BLaER1 treated with 17β-estradiol and CSF1 and Interleukin-3, amounts not matched to agents 10 nM and 100 nM (cell line): ENCODE data around the gene PADI3.

Source experiments
- H3K27ac ChIP-seq, 11 experiments: shearing (Covaris generic); formaldehyde crosslinking; 2 replicates each; pipeline ENCODE4 v1.8.1; 2022
- H3K27me3 ChIP-seq, 11 experiments: shearing (Covaris generic); formaldehyde crosslinking; 2 replicates each; pipeline ENCODE4 v1.8.1; 2022
- H3K36me3 ChIP-seq, 11 experiments: shearing (Covaris generic); formaldehyde crosslinking; 2 replicates each; pipeline ENCODE4 v1.8.1; 2022
- H3K4me1 ChIP-seq, 10 experiments: shearing (Covaris generic); formaldehyde crosslinking; 2 replicates each; pipeline ENCODE4 v1.8.1; 2022
- H3K4me2 ChIP-seq, 11 experiments: shearing (Covaris generic); formaldehyde crosslinking; 2 replicates each; pipeline ENCODE4 v1.8.1; 2022
- H3K4me3 ChIP-seq, 10 experiments: shearing (Covaris generic); formaldehyde crosslinking; 2 replicates each; pipeline ENCODE4 v1.8.1; 2022
- H3K9ac ChIP-seq, 11 experiments: shearing (Covaris generic); formaldehyde crosslinking; 2 replicates each; pipeline ENCODE4 v1.8.1; 2022
- H3K9me3 ChIP-seq, 11 experiments: shearing (Covaris generic); formaldehyde crosslinking; replicated peaks in 1 of 11; 2 replicates each; pipeline ENCODE4 v1.8.1; 2022
- H4K20me1 ChIP-seq, 11 experiments: shearing (Covaris generic); formaldehyde crosslinking; 2 replicates each; pipeline ENCODE4 v1.8.1; 2022
- Cebpa-rat ChIP-seq, 11 experiments: shearing (Covaris generic); IDR thresholded peaks; 2 replicates each; pipeline ENCODE4 v1.8.1; 2022

Gene PADI3

DNA sequence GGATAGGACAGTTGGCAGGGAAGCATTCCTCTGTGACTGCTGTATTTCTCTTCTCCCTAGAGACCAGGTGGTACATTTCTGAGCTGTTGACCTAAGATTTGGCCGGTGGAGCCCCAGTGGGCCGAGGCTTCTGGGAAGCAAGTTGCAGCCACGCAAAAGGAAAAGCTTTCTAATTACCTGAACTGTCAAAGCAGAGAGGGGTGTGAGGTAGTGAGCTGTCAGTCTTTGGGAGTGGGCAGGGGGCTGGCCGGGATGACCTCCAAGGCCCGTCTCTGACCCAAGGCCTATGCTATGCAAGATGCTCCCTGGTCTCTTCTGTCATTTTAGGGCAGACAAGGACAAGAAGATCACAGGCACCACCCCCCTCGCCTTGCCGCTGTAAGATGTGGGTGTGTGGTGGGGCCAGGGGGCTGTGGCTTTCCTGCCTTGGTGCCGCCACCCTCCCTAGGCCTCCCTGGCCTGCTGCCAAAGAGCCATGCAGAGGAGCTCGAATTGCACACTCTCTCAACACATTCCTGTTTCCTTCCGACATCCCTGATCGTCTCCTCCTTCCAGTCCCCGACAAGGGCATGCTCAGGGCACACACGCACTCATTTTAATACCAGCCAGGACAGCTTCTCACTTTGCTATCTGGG lies 36.3 kb upstream of the PADI3 start:
- H3K9ac ChIP-seq = peak overlapping the region in 5 of 11 experiments; percentile 9 to 48 (median 24); a peak in 7 of 22 replicates
- H4K20me1 ChIP-seq = peaks cover 0 to 14% (median 0%) of the 10 kb centered on the region in 11 experiments; a peak in 3 of 22 replicates
- peak overlapping the region in 3 of 10 experiments; percentile 5 to 41 (median 20); a peak in 4 of 20 replicates for H3K4me3 ChIP-seq
- H3K27me3 ChIP-seq = peaks cover 0 to 33% (median 11%) of the 10 kb centered on the region in 11 experiments; a peak in 15 of 22 replicates
- no peaks in the 10 kb centered on the region for H3K36me3 ChIP-seq
- no peak overlapping the region for H3K27ac ChIP-seq
- H3K4me1 ChIP-seq = peaks cover 36 to 78% (median 75%) of the 10 kb centered on the region in 10 experiments
- no peaks in the 10 kb centered on the region for H3K9me3 ChIP-seq
- peak in 3 of 11 experiments; percentile 10 to 30 (median 23); a peak in 3 of 22 replicates for TF ChIP-seq Cebpa-rat (IDR thresholded peaks at IDR 0.05)
- peak overlapping the region; percentile 80 to 97 (median 91) for H3K4me2 ChIP-seq

DNA sequence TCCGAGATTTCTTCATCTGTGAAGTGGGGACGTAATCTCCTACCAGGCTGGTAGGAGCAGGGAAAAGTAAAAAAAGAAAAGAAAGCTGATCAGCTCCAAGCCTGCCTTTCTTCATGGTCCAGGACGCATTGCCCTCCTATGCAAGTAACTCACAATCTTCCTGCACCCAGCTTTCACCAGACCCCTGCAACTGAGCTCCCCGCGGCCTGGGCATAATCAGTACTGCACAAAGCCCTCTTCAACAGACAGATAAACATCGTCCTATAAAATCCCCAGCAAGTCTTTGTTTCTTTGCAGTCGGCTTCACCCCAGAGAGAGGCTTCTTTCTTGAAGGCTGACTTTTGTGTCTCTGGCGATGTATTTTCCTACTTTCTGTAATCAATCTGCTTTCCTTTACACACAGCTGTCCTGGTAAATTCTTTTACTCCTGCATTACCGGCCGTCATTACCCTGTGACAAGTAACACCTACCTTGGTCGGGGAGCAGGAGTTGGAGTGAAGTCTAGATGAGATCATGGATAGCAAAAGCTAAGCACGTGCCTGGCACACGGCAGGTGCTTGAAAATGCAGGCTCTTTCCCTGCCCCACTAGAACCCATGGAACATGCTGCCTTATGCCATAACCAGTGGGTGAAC lies 35.6 kb upstream of the PADI3 start:
- peak in 1 of 11 experiments; percentile 4; a peak in 2 of 22 replicates for TF ChIP-seq Cebpa-rat (IDR thresholded peaks at IDR 0.05)
- H3K27me3 ChIP-seq = peaks cover 0 to 33% (median 11%) of the 10 kb centered on the region in 11 experiments; a peak in 15 of 22 replicates
- peak overlapping the region in 1 of 11 experiments; percentile 9; a peak in 1 of 22 replicates for H3K9ac ChIP-seq

GRCh38 chr1:17213782-17214148 lies 35.1 kb upstream of the PADI3 start:
- Histone ChIP-seq H3K4me1 (peaks cover 24 to 67% (median 63%) of the 10 kb centered on the region in 10 experiments), H3K27ac (no peak overlapping the region), H3K9me3 (no peaks in the 10 kb centered on the region), H3K36me3 (no peaks in the 10 kb centered on the region), H3K4me3 (no peak overlapping the region), H3K4me2 (peak overlapping the region in 8 of 11 experiments; percentile 90 to 97 (median 93); a peak in 16 of 22 replicates), H4K20me1 (peaks cover 0 to 14% (median 0%) of the 10 kb centered on the region in 11 experiments; a peak in 3 of 22 replicates), H3K9ac (no peak overlapping the region), H3K27me3 (peaks cover 0 to 33% (median 11%) of the 10 kb centered on the region in 11 experiments; a peak in 15 of 22 replicates)
- no peak for TF ChIP-seq Cebpa-rat (IDR thresholded peaks at IDR 0.05)

More for the DNA sequence above, 35.6 kb upstream of the PADI3 start:
- Histone ChIP-seq H3K27ac (no peak overlapping the region), H3K4me2 (peak overlapping the region; percentile 80 to 97 (median 91)), H3K9me3 (no peaks in the 10 kb centered on the region), H3K36me3 (no peaks in the 10 kb centered on the region), H4K20me1 (peaks cover 0 to 14% (median 0%) of the 10 kb centered on the region in 11 experiments; a peak in 3 of 22 replicates), H3K4me1 (peaks cover 29 to 72% (median 68%) of the 10 kb centered on the region in 10 experiments), H3K4me3 (0 out of 20 replicates have a peak overlapping the region, but pooled peaks of 1 of the 10 experiments have one; percentile 41)

GRCh38 chr1:17214876-17215544 lies 33.9 kb upstream of the PADI3 start:
- TF ChIP-seq Cebpa-rat (IDR thresholded peaks at IDR 0.05) = no peak

DNA sequence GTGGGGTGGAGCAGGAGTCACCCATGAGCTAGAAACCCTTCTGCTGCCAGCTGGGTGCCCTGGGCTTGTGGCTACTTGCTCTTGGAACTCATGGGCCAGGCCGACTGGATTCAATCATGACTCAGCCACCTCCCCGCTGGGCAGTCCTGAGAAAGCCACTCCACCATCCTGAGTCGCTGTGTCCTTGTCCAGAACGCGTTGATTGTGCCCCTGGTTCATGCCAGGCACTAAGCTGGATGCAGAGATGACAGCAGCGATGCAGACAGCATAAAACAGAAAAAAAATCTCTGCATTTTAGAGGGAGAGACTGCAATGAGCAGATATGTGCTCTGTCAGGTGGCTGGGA lies 33.4 kb upstream of the PADI3 start:
- H3K9me3 ChIP-seq = no peaks in the 10 kb centered on the region
- peak overlapping the region in 8 of 11 experiments; percentile 90 to 97 (median 93); a peak in 14 of 22 replicates for H3K4me2 ChIP-seq
- peaks cover 0 to 30% (median 11%) of the 10 kb centered on the region in 11 experiments; a peak in 15 of 22 replicates for H3K27me3 ChIP-seq
- H3K4me1 ChIP-seq = peaks cover 17 to 53% (median 50%) of the 10 kb centered on the region in 10 experiments
- H3K27ac ChIP-seq = no peak overlapping the region
- no peaks in the 10 kb centered on the region for H3K36me3 ChIP-seq
- no peak overlapping the region for H3K4me3 ChIP-seq
- H3K9ac ChIP-seq = no peak overlapping the region
- H4K20me1 ChIP-seq = peaks cover 0 to 14% (median 0%) of the 10 kb centered on the region in 11 experiments; a peak in 4 of 22 replicates
- no peak for TF ChIP-seq Cebpa-rat (IDR thresholded peaks at IDR 0.05)

More at GRCh38 chr1:17214876-17215544, 33.9 kb upstream of the PADI3 start:
- H3K4me3 ChIP-seq = no peak overlapping the region
- peaks cover 17 to 58% (median 54%) of the 10 kb centered on the region in 10 experiments for H3K4me1 ChIP-seq
- no peaks in the 10 kb centered on the region for H3K9me3 ChIP-seq
- H3K9ac ChIP-seq = no peak overlapping the region
- H3K27me3 ChIP-seq = peaks cover 0 to 33% (median 11%) of the 10 kb centered on the region in 11 experiments; a peak in 15 of 22 replicates
- no peak overlapping the region for H3K27ac ChIP-seq
- no peaks in the 10 kb centered on the region for H3K36me3 ChIP-seq
- peaks cover 0 to 14% (median 0%) of the 10 kb centered on the region in 11 experiments; a peak in 4 of 22 replicates for H4K20me1 ChIP-seq
- peak overlapping the region in 9 of 11 experiments; percentile 43 to 97 (median 92); a peak in 18 of 22 replicates for H3K4me2 ChIP-seq

GRCh38 chr1:17216078-17216477 lies 32.8 kb upstream of the PADI3 start:
- H4K20me1 ChIP-seq = peaks cover 0 to 14% (median 0%) of the 10 kb centered on the region in 11 experiments; a peak in 4 of 22 replicates
- no peak overlapping the region for H3K9ac ChIP-seq
- H3K4me3 ChIP-seq = no peak overlapping the region
- H3K36me3 ChIP-seq = no peaks in the 10 kb centered on the region
- H3K9me3 ChIP-seq = no peaks in the 10 kb centered on the region
- H3K4me1 ChIP-seq = peaks cover 17 to 47% (median 44%) of the 10 kb centered on the region in 10 experiments
- H3K4me2 ChIP-seq = peak overlapping the region in 3 of 11 experiments; percentile 94 to 97 (median 96); a peak in 1 of 22 replicates
- H3K27ac ChIP-seq = no peak overlapping the region
- peaks cover 0 to 27% (median 11%) of the 10 kb centered on the region in 11 experiments; a peak in 15 of 22 replicates for H3K27me3 ChIP-seq
- TF ChIP-seq Cebpa-rat (IDR thresholded peaks at IDR 0.05) = no peak

DNA sequence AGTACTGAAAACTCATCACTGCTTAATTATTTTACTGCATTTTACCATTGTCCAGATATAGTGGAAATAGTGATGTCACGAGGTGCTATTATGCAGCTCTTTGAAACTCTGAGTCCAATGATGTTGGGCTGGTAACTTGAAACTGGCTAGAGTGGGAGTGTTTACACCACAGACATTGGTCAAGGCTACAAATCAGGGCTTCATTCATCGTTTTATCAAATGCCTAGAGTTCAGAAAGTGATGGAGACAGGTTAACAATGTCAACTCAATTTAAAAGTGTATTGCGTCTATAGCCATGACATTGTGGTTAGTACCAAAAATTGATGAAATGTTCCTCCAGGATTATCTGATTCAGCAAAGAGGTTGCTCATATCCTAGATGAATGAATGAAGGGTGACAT lies 31.3 kb upstream of the PADI3 start:
- Histone ChIP-seq H3K4me1 (peaks cover 8 to 32% (median 29%) of the 10 kb centered on the region in 10 experiments), H3K9ac (no peak overlapping the region), H3K36me3 (no peaks in the 10 kb centered on the region), H3K4me3 (no peak overlapping the region), H4K20me1 (peaks cover 0 to 11% (median 0%) of the 10 kb centered on the region in 11 experiments; a peak in 4 of 22 replicates), H3K27ac (no peak overlapping the region), H3K27me3 (peaks cover 0 to 17% (median 11%) of the 10 kb centered on the region in 11 experiments; a peak in 15 of 22 replicates), H3K9me3 (no peaks in the 10 kb centered on the region), H3K4me2 (no peak overlapping the region)
- no peak for TF ChIP-seq Cebpa-rat (IDR thresholded peaks at IDR 0.05)

GRCh38 chr1:17218939-17219338 lies 30.0 kb upstream of the PADI3 start:
- Histone ChIP-seq H3K4me2 (no peak overlapping the region), H3K27me3 (peaks cover 0 to 6% (median 1%) of the 10 kb centered on the region in 11 experiments; a peak in 3 of 22 replicates), H3K9ac (no peak overlapping the region), H3K4me3 (no peak overlapping the region), H3K36me3 (no peaks in the 10 kb centered on the region), H4K20me1 (peaks cover 0 to 5% (median 0%) of the 10 kb centered on the region in 11 experiments; a peak in 1 of 22 replicates), H3K9me3 (no peaks in the 10 kb centered on the region), H3K27ac (no peak overlapping the region), H3K4me1 (peaks cover 0 to 19% (median 16%) of the 10 kb centered on the region in 10 experiments; a peak in 16 of 20 replicates)
- TF ChIP-seq Cebpa-rat (IDR thresholded peaks at IDR 0.05) = no peak
